HFF-Myc (cell line): ENCODE measurements around the gene NEDD4L.

Source experiments
- DNase-seq: peaks from one replicate; pipeline ENCODE4 v3.0.0-alpha.2; 2011; ENCODE audit warnings: low read depth; ENCODE audit errors: extremely low read depth
- H3K4me3 ChIP-seq: replicated peaks from 2 replicates; pipeline ENCODE4 v1.5.1; 2011; ENCODE audit warnings: low read depth, mild to moderate bottlenecking, control low read depth, low read length
- CTCF ChIP-seq: IDR thresholded peaks from 2 replicates; pipeline ENCODE4 v1.5.1; 2012; ENCODE audit warnings: mild to moderate bottlenecking, low read depth, low read length, control low read depth; ENCODE audit errors: missing control alignments

The NEDD4L gene

DNA sequence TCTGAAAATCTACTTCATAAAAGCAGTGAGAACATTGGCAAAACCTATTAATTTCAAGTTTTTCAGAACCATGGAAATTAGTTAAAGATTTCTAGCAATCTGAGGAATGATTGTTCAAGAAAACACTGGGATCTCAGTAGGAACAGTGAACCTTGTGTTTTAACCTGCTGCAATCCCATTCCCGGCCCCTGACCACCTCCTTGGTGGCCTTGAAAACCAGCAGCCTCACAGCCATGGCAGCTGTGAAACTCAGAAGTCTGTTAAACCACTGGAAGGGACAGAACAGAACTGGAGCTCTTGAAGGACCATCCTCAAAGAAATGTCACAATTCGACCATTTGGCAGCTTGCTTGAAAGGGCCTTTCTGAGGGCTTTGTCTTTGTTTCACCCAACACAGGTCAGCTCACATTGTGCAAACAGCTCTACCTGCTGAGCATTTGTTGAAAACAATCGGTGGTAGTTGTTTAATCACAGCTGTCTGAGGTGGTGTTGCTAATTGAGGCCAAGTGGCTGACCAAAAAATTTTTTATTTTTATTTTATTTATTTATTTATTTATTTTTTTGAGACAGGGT is 25.8 kb downstream of the NEDD4L start:
- DNase-seq: no peak
- H3K4me3 ChIP-seq: no peak overlapping the region
- no peak for TF ChIP-seq CTCF

DNA sequence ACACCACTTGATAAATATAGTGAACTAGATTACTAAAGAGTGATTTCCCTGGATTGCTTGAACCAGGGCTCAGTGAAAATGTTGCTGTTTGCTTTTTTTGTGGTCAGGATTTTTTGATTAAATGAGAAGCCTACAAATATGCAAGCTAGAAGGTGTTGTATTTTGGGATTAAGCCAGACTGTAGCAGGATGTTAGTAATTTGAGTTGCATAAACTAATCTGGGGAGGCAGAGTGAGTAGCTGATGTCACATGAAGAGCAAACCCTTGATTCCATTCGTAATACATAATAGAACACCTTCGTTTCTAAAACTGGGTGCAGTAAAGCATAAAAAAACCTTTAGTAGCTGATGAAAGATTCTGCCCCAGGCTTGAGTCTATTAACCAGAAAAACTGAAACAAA is 32.0 kb downstream of the NEDD4L start:
- no peak overlapping the region for H3K4me3 ChIP-seq
- no peak for DNase-seq
- no peak for TF ChIP-seq CTCF

GRCh38 chr18:58077329-58077728 is 33.3 kb downstream of the NEDD4L start:
- no peak overlapping the region for H3K4me3 ChIP-seq
- no peak for DNase-seq
- no peak for TF ChIP-seq CTCF

DNA sequence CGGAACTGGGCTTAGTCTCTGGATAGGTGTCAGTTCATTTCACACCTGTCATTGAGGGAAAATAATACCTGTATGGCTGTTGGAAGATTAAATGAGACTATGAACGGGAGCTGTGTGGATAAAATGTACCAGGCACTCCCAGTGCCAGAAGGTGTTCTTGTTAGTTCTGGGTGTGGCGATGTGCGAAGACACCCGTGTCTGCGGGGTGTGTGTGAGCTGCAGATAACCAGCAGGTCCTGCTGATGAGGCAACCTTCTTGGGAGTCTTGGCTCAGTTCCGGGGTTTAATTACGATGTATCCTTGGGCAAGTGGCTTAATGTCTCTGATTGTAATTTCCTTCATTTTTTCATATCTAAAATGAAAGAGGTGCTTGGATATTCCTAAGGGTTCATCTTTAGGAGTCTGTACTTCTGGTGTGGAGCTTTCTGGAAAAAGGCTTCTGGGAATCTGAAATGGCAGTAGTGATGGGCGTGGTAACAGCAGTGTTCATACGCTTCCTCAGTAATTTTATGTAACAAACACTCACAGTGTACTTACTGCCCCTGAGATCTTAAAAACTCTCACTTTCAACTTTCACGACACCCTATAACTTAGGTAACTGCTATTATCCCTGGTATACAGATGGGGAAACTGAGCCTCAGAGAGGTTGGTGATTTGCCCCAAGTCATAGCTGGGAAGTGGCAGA is 35.0 kb downstream of the NEDD4L start:
- H3K4me3 ChIP-seq: no peak overlapping the region
- DNase-seq: no peak
- no peak for TF ChIP-seq CTCF

- no peak for TF ChIP-seq CTCF
- H3K4me3 ChIP-seq: no peak overlapping the region
- DNase-seq: no peak
These were observed 36.4 kb downstream of the NEDD4L start for GRCh38 chr18:58080451-58080850.

DNA sequence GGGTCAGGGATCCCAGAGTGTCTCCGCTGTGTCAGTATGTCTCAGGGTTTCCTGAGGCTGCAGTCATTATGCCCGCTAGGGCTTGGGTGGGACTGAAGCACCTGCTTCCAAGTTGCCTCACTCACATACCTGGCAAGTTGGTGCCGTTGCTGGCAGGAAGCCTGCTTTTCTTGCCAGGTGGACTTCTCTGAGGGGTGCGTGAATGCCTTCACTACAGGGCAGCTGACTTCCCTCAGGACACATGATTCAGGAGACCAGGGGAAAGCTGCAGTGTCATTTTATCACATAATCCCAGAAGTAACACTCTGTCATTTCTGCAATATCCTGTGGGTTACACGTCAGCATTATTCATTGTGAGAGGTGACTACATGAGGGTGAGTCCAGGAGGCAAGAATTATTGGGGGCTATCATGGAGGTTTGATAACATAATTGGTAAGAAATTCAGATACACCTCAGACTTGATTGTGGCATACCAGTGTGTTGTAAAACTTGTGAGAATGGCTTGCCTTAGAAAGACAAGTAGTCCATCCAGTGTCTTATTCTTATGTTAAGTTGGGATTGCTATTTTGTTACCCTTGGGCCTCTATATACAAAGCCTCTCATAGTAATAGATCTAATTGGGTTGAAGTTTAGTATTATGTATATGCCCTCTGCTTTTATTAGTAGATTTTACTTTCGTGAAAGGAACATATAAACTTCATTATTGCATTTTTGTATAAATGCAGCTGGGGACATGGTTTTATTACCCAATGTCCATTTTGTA is 44.1 kb downstream of the NEDD4L start:
- H3K4me3 ChIP-seq: no peak overlapping the region
- no peak for DNase-seq
- TF ChIP-seq CTCF: no peak
